Ovary (tissue), 9 donors: Measurements from ENCODE around the gene STUM. TPM values are rescaled to one million over a fixed set of nuclear protein-coding genes. Genes with fewer than 3 reads are reported as not detected.

Experiments used
- DNase-seq, 5 donors: peaks; one replicate each; pipeline ENCODE4 v3.0.0-alpha.2; 2019 to 2020
- H3K27ac ChIP-seq, 2 donors: fragments of 200-600 bp; one replicate each; pipeline versions ENCODE4 v1.5.1 to v1.8.0; 2019 to 2022
- H3K27me3 ChIP-seq: fragments of 200-600 bp; one replicate; pipeline ENCODE4 v1.8.0; 2022
- H3K36me3 ChIP-seq: fragments of 200-600 bp; sonication (generic); one replicate; pipeline ENCODE4 v1.5.1; 2019
- H3K4me1 ChIP-seq: one replicate; pipeline ENCODE4 v1.8.1; 2013; ENCODE audit warnings: mild to moderate bottlenecking, moderate library complexity; ENCODE audit not compliant: insufficient read depth
- H3K4me3 ChIP-seq: fragments of 200-600 bp; sonication (generic); one replicate; pipeline ENCODE4 v1.5.1; 2017
- H3K9me3 ChIP-seq, 2 donors: fragments of 200-600 bp in 1 of 2; sonication (generic) in 1 of 2; one replicate each; pipeline versions ENCODE4 v1.5.1 to v1.8.1; 2013 to 2019; ENCODE audit warnings: mild to moderate bottlenecking in 1 of 2, moderate library complexity in 1 of 2
- EP300 ChIP-seq: sonication (generic); formaldehyde crosslinking; IDR thresholded peaks from one replicate; pipeline ENCODE4 v1.6.1; 2017; ENCODE audit warnings: antibody characterized with exemption
- POLR2A ChIP-seq: fragments of 450-650 bp; IDR thresholded peaks from one replicate; pipeline ENCODE4 v1.6.1; 2017; ENCODE audit warnings: antibody characterized with exemption, mild to moderate bottlenecking, moderate library complexity
- WGBS, 3 donors: extraction: QIAGEN DNeasy Blood & Tissue Kit in 1 of 3; methylation state at CpG; one replicate each; pipeline versions ENCODE4 v1.1.5 to v1.1.7; 2013 to 2017; 5-methylcytosine and 5-hydroxymethylcytosine counted together
- intact Hi-C, 4 donors: fragments of 100-400 bp; cut with DNase I; formaldehyde crosslinking; loops; one replicate each; pipeline versions ENCODE4 v1.11.0 to v1.15.1; 2022 to 2023
- polyA plus RNA-seq, 2 donors: library from polyadenylated mRNA; stranded (reverse); fragments of 200-250 nt in 1 of 2; fragments of 350-450 nt in 1 of 2; fragmentation: Illumina TruSeq in 1 of 2; extraction: RNeasy Lipid Tissue Mini Kit (QIAGEN cat#74804) in 1 of 2; gene quantifications; one replicate each; pipeline ENCODE4 v1.2.3, GENCODE V29; 2013 to 2014
- total RNA-seq, 7 donors: library from RNA; depleted of rRNA in 2 of 7; stranded (reverse); fragments of >200 nt in 2 of 7; fragmentation: NEBNext Ultra II Directional in 3 of 7; extraction: Animal tissue kit (Norgen Biotek cat#: 25700) in 3 of 7; gene quantifications; one replicate each; pipeline versions ENCODE4 v1.1.0 to v1.2.4, GENCODE V29; 2016 to 2023
- TF ChIP-seq, protein P1 (sequence below), 3 donors: fragments of 450-650 bp in 2 of 3; fragments of 200-600 bp in 1 of 3; IDR thresholded peaks; one replicate each; pipeline versions ENCODE4 v1.5.1 to v1.8.0; 2016 to 2022; ENCODE audit warnings: antibody characterized with exemption in 3 of 3, mild to moderate bottlenecking in 1 of 3
- donor health status: DM: no; HTN: no; CAD: no; lungs with moderate emphysema.
- donor health status: DM: no; HTN: no; CAD: no.
- donor health status: Bipolar disorder and iron deficiency.
- donor health status: DM: yes; HTN: yes; CAD: no.
- donor health status: DM: no; HTN: no; CAD: no.
- donor health status: DM: yes; HTN: yes; CAD: no.

The STUM gene
- total and polyA plus RNA-seq, 9 donors = 0.24 to 6.1 (median 2.5) TPM

DNA sequence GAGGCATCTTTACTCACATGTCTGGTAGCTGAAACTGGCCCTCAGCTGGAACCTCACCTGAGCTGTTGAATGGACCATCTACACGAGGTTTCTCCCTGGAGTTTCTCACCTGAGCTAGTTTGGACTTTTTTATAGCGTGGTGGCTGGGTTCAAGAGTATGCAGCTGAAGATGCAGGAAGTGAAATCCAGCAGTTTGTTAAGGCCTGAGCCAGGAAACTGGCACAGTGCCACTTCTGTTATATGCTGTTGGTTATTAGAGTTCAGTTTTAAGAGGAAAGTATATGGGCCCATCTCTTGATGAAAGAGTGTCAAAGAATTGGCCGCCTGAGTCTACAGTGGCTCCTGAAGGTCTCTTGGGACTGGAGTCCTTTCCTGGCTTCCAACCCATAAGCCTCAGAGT is 35.6 kb downstream of the STUM start:
- no peak for DNase-seq
- 76 to 84% (median 84%) methylated on average over 3 of the region's 3 CpGs for WGBS, 3 donors
- intact Hi-C loops = no loop called here
- Histone ChIP-seq H3K4me1 (peaks cover 17% of the 10 kb centered on the region), H3K27ac (no peak overlapping the region), H3K4me3 (no peak overlapping the region), H3K9me3 (no peaks in the 10 kb centered on the region), H3K36me3 (no peaks in the 10 kb centered on the region), H3K27me3 (no peaks in the 10 kb centered on the region)
- TF ChIP-seq, protein P1, sequence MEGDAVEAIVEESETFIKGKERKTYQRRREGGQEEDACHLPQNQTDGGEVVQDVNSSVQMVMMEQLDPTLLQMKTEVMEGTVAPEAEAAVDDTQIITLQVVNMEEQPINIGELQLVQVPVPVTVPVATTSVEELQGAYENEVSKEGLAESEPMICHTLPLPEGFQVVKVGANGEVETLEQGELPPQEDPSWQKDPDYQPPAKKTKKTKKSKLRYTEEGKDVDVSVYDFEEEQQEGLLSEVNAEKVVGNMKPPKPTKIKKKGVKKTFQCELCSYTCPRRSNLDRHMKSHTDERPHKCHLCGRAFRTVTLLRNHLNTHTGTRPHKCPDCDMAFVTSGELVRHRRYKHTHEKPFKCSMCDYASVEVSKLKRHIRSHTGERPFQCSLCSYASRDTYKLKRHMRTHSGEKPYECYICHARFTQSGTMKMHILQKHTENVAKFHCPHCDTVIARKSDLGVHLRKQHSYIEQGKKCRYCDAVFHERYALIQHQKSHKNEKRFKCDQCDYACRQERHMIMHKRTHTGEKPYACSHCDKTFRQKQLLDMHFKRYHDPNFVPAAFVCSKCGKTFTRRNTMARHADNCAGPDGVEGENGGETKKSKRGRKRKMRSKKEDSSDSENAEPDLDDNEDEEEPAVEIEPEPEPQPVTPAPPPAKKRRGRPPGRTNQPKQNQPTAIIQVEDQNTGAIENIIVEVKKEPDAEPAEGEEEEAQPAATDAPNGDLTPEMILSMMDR (IDR thresholded peaks at IDR 0.05) = no peak
- TF ChIP-seq EP300 (no peak), POLR2A (no peak)

DNA sequence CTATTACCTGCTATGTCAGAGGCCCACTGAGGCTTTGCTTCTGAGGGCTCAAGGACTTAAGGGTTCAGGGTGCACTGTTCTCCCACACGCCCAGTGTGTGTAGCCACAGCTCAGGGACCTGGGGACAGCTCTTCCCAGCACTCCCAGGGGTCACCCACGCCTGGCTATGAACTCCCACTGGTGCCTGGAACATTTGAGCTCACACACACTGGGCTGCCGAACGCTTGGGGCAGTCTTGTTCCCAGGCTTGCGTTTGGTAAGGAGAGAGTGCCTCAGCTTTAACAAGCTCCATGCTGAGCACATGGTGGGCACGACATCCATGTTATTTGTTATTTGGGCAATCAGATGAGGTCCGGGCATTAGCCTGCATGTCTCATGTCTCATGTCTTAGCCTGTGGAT is 37.6 kb downstream of the STUM start:
- H3K36me3 ChIP-seq = no peaks in the 10 kb centered on the region
- WGBS, 3 donors = 92 to 95% (median 93%) methylated on average over 7 of the region's 7 CpGs
- no peaks in the 10 kb centered on the region for H3K9me3 ChIP-seq
- DNase-seq = no peak
- peaks cover 19% of the 10 kb centered on the region for H3K4me1 ChIP-seq
- intact Hi-C loops = no loop called here
- TF ChIP-seq POLR2A (no peak), EP300 (no peak)
- TF ChIP-seq, protein P1 (IDR thresholded peaks at IDR 0.05) = no peak
- H3K27ac ChIP-seq = no peak overlapping the region
- H3K4me3 ChIP-seq = no peak overlapping the region
- no peaks in the 10 kb centered on the region for H3K27me3 ChIP-seq

DNA sequence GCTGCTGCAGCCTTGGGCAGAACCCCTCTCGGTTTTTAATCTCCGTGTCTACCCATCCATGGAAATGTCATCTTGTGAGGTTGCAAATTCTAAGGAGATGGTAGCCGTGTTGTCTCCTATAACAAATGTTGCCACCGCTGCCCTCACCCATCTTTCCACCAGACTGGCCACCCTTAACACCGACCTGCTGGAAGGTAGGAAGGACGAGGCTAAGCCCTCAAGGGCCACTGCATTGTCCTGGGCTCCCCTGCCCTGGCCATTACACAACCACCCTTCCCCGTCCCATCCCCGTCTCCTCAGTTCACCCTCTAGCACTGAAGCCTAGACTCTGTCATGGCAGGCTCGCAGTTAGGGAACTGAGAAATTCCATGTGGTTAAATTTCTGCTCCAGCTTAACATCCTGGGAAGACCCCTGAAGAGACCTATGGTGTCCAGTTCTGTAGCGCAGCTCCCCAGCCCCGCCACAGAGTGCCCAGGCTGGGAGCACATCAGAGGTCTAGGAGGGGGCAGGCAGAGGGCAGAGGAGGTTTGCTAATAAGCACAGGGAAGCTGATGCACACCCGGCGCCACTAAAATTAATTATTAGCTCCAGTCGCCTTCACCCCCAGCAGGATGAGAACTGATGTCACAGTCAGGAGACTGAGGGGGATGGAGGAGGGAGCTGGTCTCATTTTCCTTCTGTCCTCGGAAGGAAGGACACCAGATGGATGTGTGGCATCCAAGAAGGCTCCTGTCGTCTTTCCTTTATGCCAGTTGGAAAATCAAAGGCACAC is 38.3 kb downstream of the STUM start:
- TF ChIP-seq EP300 = no peak
- TF ChIP-seq, protein P1 (IDR thresholded peaks at IDR 0.05) = no peak
- TF ChIP-seq POLR2A = no peak
- Histone ChIP-seq H3K27ac (peak overlapping the region in 1 of 2 donors; percentile 83), H3K36me3 (no peaks in the 10 kb centered on the region), H3K27me3 (no peaks in the 10 kb centered on the region), H3K9me3 (no peaks in the 10 kb centered on the region), H3K4me1 (peaks cover 19% of the 10 kb centered on the region), H3K4me3 (no peak overlapping the region)
- intact Hi-C loops = no loop called here
- no peak for DNase-seq
- WGBS, 3 donors = 88 to 90% (median 89%) methylated on average over 16 of the region's 16 CpGs

DNA sequence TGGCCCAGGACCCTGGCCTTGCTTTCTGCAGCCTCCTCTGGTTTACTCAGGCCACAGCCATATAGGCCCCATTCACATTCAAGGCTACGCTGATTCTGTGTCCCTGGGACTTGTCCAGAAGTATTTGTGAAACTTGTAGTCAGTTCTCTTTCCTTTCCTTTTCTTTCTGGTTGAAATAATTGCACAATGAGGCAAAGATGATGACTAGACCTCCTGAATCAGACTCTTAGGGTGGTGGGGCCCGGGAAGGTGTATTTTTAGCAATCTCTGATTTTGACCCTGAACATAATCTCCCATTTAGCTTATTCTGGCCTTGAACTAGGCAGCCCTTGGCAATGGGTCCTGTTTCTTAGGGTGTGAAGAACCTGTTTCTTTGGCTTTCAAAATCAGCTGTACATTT is 39.9 kb downstream of the STUM start:
- Histone ChIP-seq H3K27me3 (no peaks in the 10 kb centered on the region), H3K36me3 (no peaks in the 10 kb centered on the region), H3K9me3 (no peaks in the 10 kb centered on the region), H3K4me1 (peaks cover 19% of the 10 kb centered on the region), H3K27ac (peak overlapping the region; percentile 40 to 83), H3K4me3 (no peak overlapping the region)
- WGBS, 3 donors = 31 to 43% (median 36%) methylated on average over 2 of the region's 2 CpGs
- intact Hi-C loops = no loop called here
- DNase-seq = peak in 2 of 5 donors; percentile 60 to 70
- TF ChIP-seq EP300 (no peak), POLR2A (no peak)
- TF ChIP-seq, protein P1 (IDR thresholded peaks at IDR 0.05) = no peak
